Measurements from ENCODE around the gene FEV. TPM values are rescaled to one million over a fixed set of nuclear protein-coding genes. Genes with fewer than 3 reads are reported as not detected.

The FEV gene
- total RNA-seq, 1 experiment from 2014 or later, result not detected

Other genes starting within 250 kb of the FEV start
- 7.7 and 8.9 TPM in 2 replicates for gene CYP27A1, start 203.0 kb downstream of the FEV start, total RNA-seq (2014; rRNA removed; shearing (Covaris generic); ENCODE audit: low replicate concordance)
- gene PRKAG3, start 153.4 kb downstream of the FEV start, total RNA-seq (2014; rRNA removed; shearing (Covaris generic); ENCODE audit: low replicate concordance), result not detected in 2 replicates
- gene WNT6, start 125.4 kb downstream of the FEV start, total RNA-seq (2014; rRNA removed; shearing (Covaris generic); ENCODE audit: low replicate concordance), result not detected in 2 replicates
- gene WNT10A, start 104.3 kb downstream of the FEV start, total RNA-seq (2014; rRNA removed; shearing (Covaris generic); ENCODE audit: low replicate concordance), result not detected in 2 replicates
- not detected in 2 replicates for gene CDK5R2, start 25.5 kb downstream of the FEV start, total RNA-seq (2014; rRNA removed; shearing (Covaris generic); ENCODE audit: low replicate concordance)
- not detected in 2 replicates for gene CRYBA2, start 8.2 kb upstream of the FEV start, total RNA-seq (2014; rRNA removed; shearing (Covaris generic); ENCODE audit: low replicate concordance)
- gene CFAP65, start 56.3 kb upstream of the FEV start, total RNA-seq (2014; rRNA removed; shearing (Covaris generic); ENCODE audit: low replicate concordance), result 0.03 TPM in 1 of 2 replicates, not detected in the other
- gene IHH, start 75.7 kb upstream of the FEV start, total RNA-seq (2014; rRNA removed; shearing (Covaris generic); ENCODE audit: low replicate concordance), result 0.16 TPM in 1 of 2 replicates, not detected in the other
- gene NHEJ1, start 175.6 kb upstream of the FEV start, total RNA-seq (2014; rRNA removed; shearing (Covaris generic); ENCODE audit: low replicate concordance), result 20.9 and 22.6 TPM in 2 replicates
- gene SLC23A3, start 184.8 kb upstream of the FEV start, total RNA-seq (2014; rRNA removed; shearing (Covaris generic); ENCODE audit: low replicate concordance), result not detected in 2 replicates
- 35.2 and 40.6 TPM in 2 replicates for gene CNPPD1, start 191.7 kb upstream of the FEV start, total RNA-seq (2014; rRNA removed; shearing (Covaris generic); ENCODE audit: low replicate concordance)
- gene RETREG2, start 193.1 kb upstream of the FEV start, total RNA-seq (2014; rRNA removed; shearing (Covaris generic); ENCODE audit: low replicate concordance), result 52.2 and 85.4 TPM in 2 replicates
- gene ZFAND2B, start 221.6 kb upstream of the FEV start, total RNA-seq (2014; rRNA removed; shearing (Covaris generic); ENCODE audit: low replicate concordance), result 43.3 and 72.7 TPM in 2 replicates
- 15.5 and 31.7 TPM in 2 replicates for gene ABCB6, start 233.8 kb upstream of the FEV start, total RNA-seq (2014; rRNA removed; shearing (Covaris generic); ENCODE audit: low replicate concordance)
- 74.5 and 90.6 TPM in 2 replicates for gene ATG9A, start 244.5 kb upstream of the FEV start, total RNA-seq (2014; rRNA removed; shearing (Covaris generic); ENCODE audit: low replicate concordance)
- 21.3 and 23.4 TPM in 2 replicates for gene ANKZF1, start 244.6 kb upstream of the FEV start, total RNA-seq (2014; rRNA removed; shearing (Covaris generic); ENCODE audit: low replicate concordance)

Data from MG63 (cell line).